HAP-1 (cell line): ENCODE data around the gene PRDM16.

Source experiments
- DNase-seq, 2 experiments: peaks; one replicate each; pipeline ENCODE4 v3.0.0-alpha.2; 2016 to 2020; ENCODE audit warnings: low spot score in 2 of 2
- H3K27me3 ChIP-seq: fragments of 250-450 bp; sonication (Bioruptor Pico); 2 replicates; pipeline ENCODE4 v1.5.1; 2020; ENCODE audit warnings: low read depth, mild to moderate bottlenecking, moderate library complexity
- H3K36me3 ChIP-seq: fragments of 250-450 bp; sonication (Bioruptor Pico); replicated peaks from 2 replicates; pipeline ENCODE4 v1.5.1; 2020; ENCODE audit warnings: mild to moderate bottlenecking
- H3K4me1 ChIP-seq: fragments of 250-450 bp; sonication (Bioruptor Pico); 2 replicates; pipeline ENCODE4 v1.5.1; 2020; ENCODE audit warnings: mild to moderate bottlenecking
- H3K4me3 ChIP-seq: fragments of 250-450 bp; sonication (Bioruptor Pico); 2 replicates; pipeline ENCODE4 v1.5.1; 2020; ENCODE audit warnings: mild to moderate bottlenecking, moderate library complexity
- H3K9me3 ChIP-seq: fragments of 250-450 bp; sonication (Bioruptor Pico); 2 replicates; pipeline ENCODE4 v1.5.1; 2020; ENCODE audit warnings: mild to moderate bottlenecking, moderate library complexity
- in situ Hi-C: fragments of 300-500 bp; cut with MboI; formaldehyde crosslinking; loops from 3 replicates; pipeline ENCODE4 v1.14.3; 2020; ENCODE audit warnings: low sequenced_read_pairs, inconsistent platforms, mixed read lengths

Gene PRDM16

DNA sequence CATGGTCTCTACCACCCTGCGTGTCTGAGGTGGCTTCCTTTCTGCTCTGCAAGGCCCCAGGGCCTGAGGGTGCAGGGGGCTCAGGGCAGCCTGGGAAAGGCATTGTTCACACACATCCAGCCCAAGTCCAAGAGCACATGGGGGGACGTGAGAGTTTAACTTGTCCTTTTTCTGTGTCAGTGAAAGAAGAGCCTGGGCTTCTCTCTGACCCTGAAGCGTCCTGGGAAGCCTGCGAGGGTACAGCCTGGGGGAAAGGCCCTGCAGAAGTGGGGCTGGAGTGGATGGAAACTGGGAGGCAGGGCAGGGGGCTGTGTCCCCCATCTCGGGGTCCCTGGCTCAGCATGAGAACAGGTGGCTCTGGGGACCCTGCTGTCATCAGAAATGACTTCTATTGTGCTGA, 181.6 kb downstream of the PRDM16 start:
- H3K27me3 ChIP-seq = no peaks in the 10 kb centered on the region

DNA sequence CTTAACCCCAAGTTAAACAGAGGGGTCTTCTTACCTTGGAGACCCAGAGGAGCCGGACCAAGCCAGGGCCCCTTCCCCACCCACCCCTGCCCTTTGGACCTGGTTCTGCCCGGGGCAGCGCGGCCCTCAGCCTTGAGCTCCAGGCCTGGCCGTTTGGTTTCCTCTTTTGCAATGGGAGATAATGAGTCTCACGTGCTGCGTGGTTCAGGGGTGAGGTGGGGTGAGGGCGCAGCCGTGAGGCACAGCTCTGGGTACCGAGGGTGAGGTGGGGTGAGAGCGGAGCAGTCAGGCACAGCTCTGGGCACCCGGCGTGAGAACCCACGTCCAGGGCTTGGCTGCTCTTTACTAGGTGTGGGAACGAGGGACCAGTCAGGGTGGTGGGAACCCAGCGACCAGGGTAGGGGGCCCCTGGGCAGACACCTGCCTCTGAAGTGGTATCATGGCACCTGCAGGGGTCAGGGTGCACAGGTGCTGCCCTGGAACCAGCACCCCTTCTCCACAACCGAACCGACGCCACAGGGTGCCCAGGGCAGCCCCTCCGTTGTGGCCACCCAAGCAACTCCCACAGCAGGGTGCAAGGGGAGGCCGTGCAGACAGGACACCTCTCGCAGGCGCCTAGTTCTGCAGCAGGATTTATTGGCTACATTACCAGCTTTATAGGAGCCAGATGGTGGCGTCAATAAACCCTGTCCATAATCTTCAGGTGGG, 182.2 kb downstream of the PRDM16 start:
- Histone ChIP-seq H3K27me3 (no peaks in the 10 kb centered on the region), H3K9me3 (no peaks in the 10 kb centered on the region), H3K4me3 (no peak overlapping the region), H3K4me1 (peaks cover 30% of the 10 kb centered on the region), H3K36me3 (no peaks in the 10 kb centered on the region)
- in situ Hi-C loops = no loop called here
- no peak for DNase-seq

More for the DNA sequence above, 181.6 kb downstream of the PRDM16 start:
- H3K4me1 ChIP-seq = peaks cover 30% of the 10 kb centered on the region
- H3K4me3 ChIP-seq = no peak overlapping the region
- no peak for DNase-seq
- no peaks in the 10 kb centered on the region for H3K36me3 ChIP-seq
- in situ Hi-C loops = no loop called here
- no peaks in the 10 kb centered on the region for H3K9me3 ChIP-seq

DNA sequence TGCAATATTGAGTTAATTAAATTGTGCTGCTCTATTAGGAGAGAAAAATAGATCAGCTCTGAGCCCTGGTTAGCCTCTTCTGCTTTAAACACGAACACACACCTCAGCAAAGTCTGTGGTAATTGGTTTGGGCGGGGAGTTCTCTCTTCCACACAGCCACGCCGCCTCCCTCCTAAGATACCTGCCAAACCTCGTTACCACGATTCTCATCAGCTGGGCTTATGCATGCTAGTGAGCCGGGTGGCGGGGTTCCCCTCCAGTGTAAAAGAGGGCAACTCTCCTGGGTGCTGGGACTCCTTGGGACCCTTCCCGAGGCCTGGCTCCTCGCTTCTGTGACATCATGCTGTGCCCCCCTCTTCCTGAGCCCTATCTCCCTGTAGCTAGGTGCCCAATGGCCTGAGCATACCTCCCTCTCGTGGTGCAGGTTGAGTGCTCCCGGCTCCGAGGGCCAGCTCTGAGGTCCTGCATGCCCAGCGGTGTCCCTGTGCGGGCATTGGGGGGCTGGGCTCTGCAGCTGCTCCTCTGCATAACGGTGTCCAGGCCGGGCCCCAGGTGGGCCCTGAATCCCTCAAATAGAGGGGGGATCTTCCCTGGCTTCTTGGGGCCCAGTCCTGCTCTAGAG, 182.9 kb downstream of the PRDM16 start:
- DNase-seq = no peak
- no peaks in the 10 kb centered on the region for H3K27me3 ChIP-seq
- peaks cover 30% of the 10 kb centered on the region for H3K4me1 ChIP-seq
- H3K9me3 ChIP-seq = no peaks in the 10 kb centered on the region
- no peaks in the 10 kb centered on the region for H3K36me3 ChIP-seq
- in situ Hi-C loops = no loop called here
- H3K4me3 ChIP-seq = no peak overlapping the region

DNA sequence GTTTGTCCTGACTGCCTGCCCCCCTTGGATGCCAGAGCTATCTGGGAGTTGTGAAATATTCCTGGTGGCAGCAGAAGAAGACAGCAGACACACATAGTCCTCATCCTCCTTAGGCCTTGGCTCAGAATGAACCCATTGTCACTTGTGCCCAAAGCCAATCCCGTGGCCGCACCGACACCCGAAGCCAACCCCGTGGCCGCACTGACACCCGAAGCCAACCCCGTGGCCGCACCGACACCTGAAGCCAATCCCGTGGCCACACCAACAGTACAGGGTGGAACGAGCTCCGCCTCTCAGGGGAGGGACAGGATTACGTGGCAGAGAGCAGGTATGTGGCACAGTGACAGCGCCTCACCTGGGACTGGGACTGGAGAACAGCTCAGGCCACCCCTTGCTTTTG, 186.7 kb downstream of the PRDM16 start:
- H3K4me1 ChIP-seq = peaks cover 1% of the 10 kb centered on the region; the same call in 1 of the 2 replicates
- H3K27me3 ChIP-seq = no peaks in the 10 kb centered on the region
- H3K36me3 ChIP-seq = no peaks in the 10 kb centered on the region
- H3K4me3 ChIP-seq = no peak overlapping the region
- no peak for DNase-seq
- no peaks in the 10 kb centered on the region for H3K9me3 ChIP-seq
- in situ Hi-C loops = no loop called here

DNA sequence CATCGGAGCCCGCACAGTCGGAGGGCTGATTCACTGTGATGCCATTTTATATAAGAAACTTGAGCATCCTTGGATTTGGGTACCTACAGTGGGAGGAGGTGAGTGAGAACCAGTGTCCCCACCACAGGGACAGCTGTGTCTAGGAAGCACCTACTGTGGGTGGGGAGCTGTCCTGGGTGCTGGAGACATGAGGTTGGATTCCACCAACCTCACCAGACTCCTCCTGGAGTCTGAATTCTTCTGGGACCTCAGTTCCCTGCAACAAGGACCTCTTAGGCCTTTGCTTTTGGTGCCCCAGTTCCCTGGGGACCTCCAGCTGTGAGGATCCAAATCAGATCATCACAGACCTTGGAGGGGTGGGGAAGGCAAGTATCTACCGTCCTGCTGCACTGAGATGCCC, 188.8 kb downstream of the PRDM16 start:
- no peak for DNase-seq

DNA sequence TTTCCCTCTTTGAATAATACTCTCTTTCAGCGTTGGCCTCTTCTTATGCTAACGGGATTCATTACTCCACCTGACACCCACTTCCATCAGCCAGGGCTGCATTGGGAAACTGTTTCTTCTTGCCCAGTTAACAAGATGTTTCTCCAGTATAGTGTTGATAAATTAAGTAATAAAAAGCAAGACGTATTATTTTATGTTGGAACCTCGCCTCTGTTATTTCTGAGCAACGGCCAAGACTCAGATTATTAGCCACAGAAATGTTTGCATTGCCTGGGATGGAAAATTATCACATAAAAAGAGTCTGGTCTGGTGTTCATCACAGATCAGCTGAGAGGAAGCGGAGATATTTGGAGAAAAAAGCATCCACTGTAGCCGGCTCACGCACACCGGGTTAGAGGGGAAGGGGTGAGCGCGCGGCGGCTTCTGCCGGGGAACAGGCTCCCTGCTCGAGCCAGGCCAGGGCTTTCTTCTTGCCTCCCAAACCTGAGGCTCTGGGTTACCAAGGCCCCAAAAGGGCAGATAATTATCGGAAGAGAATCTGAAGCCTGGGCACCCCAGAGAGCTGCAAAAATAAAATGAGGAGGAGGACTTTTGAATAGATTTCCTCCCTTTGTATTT, 189.5 kb downstream of the PRDM16 start:
- no peaks in the 10 kb centered on the region for H3K36me3 ChIP-seq
- no peak for DNase-seq
- in situ Hi-C loops = no loop called here
- H3K4me3 ChIP-seq = no peak overlapping the region
- H3K9me3 ChIP-seq = no peaks in the 10 kb centered on the region
- no peaks in the 10 kb centered on the region for H3K27me3 ChIP-seq
- H3K4me1 ChIP-seq = no peaks in the 10 kb centered on the region

More for the DNA sequence above, 188.8 kb downstream of the PRDM16 start:
- in situ Hi-C loops = no loop called here
- H3K9me3 ChIP-seq = no peaks in the 10 kb centered on the region
- no peak overlapping the region for H3K4me3 ChIP-seq
- H3K4me1 ChIP-seq = no peaks in the 10 kb centered on the region
- no peaks in the 10 kb centered on the region for H3K36me3 ChIP-seq
- H3K27me3 ChIP-seq = no peaks in the 10 kb centered on the region

DNA sequence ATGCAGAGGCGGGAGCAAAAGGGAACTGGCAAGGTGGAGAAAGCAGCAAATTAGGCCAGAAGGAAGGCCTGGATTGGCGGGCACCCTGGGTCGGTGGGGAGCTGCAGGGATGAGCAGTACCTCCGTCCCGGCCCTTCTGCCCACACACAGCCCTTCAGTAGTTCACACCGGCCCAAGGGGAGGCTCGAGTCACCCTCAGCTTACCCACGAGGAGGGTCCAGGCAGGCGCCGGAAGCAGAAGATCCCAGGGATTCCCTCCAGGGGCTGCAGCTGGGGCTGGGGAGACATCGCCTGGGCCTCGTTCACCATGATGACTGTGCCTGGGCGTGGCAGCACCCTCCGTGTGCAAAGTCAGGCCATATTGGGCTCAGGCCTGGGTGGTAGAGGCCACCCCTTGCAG, 190.0 kb downstream of the PRDM16 start:
- no peak for DNase-seq
- no peaks in the 10 kb centered on the region for H3K27me3 ChIP-seq
- H3K4me1 ChIP-seq = no peaks in the 10 kb centered on the region
- no peaks in the 10 kb centered on the region for H3K36me3 ChIP-seq
- no peaks in the 10 kb centered on the region for H3K9me3 ChIP-seq
- H3K4me3 ChIP-seq = no peak overlapping the region
- in situ Hi-C loops = no loop called here

DNA sequence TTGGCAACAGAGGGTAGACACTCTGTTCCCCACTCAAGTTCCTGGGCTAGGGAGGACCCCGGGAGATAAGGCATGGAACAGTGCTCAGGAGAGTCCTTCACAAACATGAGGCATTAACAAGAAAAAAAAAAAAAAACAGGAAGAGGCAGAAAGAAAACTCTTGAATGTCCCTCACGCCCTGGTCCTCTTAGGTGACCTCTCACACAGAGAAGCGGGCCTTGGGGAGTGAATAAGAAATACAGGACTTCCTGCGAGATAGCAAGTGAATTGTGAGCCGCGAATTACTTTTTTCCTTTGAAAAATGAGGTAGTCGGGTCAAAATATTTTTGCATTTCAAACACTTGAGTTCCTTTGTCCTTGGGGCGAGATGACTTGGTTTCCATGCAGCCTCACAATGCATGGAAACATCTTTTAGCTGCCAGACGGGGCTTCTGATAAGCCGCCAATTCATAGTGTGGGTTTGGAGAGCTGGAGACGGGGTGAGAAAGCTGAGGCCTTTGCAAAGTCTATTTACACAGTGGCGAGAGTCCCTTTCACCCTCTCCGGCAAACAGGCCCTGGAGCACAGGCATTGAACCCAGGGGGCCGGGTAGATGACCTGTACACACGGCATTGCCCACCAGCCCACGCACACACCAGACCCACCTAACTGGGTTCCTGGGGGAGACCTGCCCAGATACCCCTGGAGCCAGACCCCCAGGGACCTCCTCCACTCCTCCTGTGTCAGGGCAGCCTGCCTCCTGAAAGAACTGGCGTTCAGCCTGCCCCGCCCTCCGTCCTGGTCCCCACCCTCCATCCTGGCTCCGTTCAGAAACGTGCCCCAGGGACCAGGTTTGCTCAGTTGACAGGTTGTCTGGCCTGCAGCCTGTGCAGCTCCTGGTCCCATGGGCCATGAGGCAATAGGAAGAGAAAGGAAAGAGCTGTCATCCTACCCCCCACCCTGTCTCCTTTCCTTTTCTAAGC, 192.3 kb downstream of the PRDM16 start:
- Histone ChIP-seq H3K4me3 (no peak overlapping the region), H3K9me3 (no peaks in the 10 kb centered on the region), H3K27me3 (no peaks in the 10 kb centered on the region), H3K4me1 (no peaks in the 10 kb centered on the region), H3K36me3 (no peaks in the 10 kb centered on the region)
- in situ Hi-C loops = no loop called here
- no peak for DNase-seq

DNA sequence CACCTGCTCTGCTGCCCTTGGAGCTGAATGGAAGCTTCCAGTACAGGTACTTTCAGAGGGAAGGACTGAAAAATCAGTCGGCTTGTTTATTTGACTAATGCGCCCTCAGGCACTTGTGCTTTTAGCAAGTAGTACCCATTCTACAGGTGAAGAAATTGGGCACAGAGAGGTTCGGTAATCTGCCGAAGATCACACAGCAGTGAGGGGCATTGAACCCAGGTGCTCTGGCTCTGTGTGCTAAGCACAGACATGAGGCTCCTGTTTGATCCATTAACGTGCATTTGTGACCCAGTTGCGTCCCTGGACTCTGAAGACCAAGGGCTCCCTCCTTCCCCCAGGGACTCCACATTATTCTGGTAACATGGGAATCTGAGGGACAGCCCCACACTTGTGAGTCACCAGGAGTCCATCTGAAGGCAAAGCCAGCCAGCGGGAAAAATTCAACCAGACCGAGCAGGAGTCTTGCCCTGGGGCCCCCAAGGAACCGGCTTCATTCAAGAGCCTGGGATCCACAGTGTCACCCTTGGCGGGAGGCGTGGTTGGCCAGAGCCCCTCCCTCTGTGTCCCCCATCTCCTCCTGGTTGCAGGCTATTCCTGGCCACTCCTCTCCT, 193.1 kb downstream of the PRDM16 start:
- in situ Hi-C loops = no loop called here
- DNase-seq = no peak
- no peaks in the 10 kb centered on the region for H3K9me3 ChIP-seq
- no peaks in the 10 kb centered on the region for H3K36me3 ChIP-seq
- H3K4me1 ChIP-seq = no peaks in the 10 kb centered on the region
- no peak overlapping the region for H3K4me3 ChIP-seq
- H3K27me3 ChIP-seq = no peaks in the 10 kb centered on the region

DNA sequence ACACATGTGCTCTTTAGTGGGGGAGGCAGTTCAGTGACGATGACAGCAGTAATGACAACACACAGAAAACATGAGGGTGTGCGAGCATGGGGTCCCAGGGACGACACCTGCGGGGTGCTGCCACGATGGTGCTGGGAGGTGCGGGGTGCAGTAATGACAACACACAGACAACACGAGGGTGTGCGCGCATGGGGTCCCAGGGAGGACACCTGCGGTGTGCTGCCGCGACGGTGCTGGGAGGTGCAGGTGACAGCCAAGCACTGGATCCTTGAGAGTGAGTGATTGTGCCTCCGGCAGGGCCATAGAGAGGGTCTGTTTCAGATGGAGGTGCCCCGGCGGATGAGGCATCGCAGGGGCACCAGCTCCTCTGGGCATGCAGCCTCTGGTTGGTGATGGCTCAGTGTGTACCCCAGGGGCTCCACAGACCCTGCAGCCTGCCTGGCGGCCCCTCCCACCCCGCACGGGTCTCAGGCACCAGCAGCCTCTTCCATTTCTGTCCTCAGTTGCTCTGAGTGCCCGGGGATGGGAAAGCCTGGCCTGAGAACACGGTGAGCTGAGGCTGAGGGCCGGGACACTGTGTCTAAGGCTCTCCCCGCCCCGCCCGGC, 193.8 kb downstream of the PRDM16 start:
- Histone ChIP-seq H3K36me3 (no peaks in the 10 kb centered on the region), H3K4me3 (no peak overlapping the region), H3K4me1 (no peaks in the 10 kb centered on the region), H3K27me3 (no peaks in the 10 kb centered on the region), H3K9me3 (no peaks in the 10 kb centered on the region)
- in situ Hi-C loops = no loop called here
- DNase-seq = no peak

DNA sequence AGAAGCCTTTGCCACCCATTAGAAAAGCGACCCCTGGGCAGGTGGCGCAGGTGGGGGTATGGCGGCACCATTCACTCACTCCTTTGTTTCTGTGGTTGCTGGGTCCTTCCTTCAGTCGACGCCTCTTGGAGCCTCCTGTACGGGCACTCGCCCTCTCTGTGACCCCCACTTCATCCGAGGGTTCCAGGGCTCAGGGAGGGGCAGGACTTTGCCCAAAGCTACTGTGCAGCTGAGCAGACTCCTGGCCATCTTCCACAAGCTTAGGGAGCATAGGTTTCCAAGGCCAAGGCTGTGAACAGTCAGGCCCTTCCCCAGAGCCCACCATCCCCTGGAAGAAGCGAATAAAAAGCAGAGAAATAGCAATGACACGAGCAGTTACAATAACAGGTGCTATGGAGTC, 194.8 kb downstream of the PRDM16 start:
- no peak overlapping the region for H3K4me3 ChIP-seq
- no peaks in the 10 kb centered on the region for H3K9me3 ChIP-seq
- DNase-seq = no peak
- H3K4me1 ChIP-seq = no peaks in the 10 kb centered on the region
- in situ Hi-C loops = no loop called here
- no peaks in the 10 kb centered on the region for H3K27me3 ChIP-seq
- H3K36me3 ChIP-seq = no peaks in the 10 kb centered on the region

DNA sequence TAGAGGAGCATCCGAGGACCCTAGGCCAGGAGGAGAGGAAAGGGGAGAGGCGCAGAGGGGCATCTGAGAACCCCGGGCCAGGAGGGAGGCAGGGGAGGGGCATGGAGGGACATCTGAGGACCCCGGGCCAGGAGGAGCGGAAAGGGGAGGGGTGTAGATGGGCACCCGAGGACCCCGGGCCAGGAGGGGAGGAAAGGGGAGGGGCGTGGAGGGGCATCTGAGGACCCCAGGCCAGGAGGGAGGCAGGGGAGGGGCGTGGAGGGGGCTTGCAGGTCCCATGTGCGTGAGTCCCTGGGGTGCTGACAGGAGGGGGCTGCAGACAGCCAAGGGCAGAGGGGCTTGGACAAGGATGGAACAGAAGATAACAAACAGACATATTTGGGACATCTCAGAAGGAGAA, 195.5 kb downstream of the PRDM16 start:
- no peaks in the 10 kb centered on the region for H3K9me3 ChIP-seq
- no peaks in the 10 kb centered on the region for H3K27me3 ChIP-seq
- H3K4me1 ChIP-seq = no peaks in the 10 kb centered on the region
- H3K4me3 ChIP-seq = no peak overlapping the region
- no peak for DNase-seq
- in situ Hi-C loops = no loop called here
- no peaks in the 10 kb centered on the region for H3K36me3 ChIP-seq
